Measurements from ENCODE around the gene C19orf67.

The C19orf67 gene

DNA sequence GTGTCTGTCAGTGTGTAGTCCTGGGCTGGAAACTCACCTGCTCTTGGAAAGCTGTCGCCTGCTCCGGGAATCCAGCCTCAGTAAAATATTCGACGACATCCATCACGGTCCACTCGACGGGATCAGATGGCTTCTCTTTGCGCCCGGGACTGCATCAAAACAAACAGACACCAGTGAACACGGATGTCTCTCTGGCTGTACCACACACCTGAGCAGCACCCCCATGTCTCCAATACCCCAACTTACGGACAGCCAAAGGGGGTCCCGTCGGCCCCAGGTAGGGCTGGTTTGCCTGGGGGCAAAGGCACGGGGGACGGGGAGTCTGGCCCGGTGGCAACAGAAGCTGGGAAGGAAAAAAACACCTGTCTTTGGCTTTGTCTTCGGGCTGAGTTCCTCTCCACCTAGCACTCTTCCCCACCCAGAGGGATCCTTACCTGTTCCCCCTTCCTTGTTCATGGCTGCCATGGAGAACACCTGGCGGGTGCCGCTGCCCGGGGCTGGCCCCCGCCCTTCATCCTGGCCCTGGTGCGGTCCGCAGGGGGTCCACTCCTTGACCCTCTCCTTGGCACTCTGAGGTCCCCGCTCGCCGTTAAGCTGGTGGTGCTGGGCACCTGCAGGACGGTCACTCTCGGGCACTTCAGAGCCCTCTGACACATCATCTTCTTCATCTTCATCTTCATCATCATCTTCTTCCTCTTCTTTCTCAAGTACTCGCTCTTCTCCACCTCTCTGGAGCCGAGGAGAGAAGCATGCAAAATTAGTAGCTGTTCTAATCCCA lies 3.2 kb upstream of the C19orf67 start:
- H3K79me2 ChIP-seq (ENCODE audit: low read length), result no peaks in the 10 kb centered on the region
- no peaks in the 10 kb centered on the region for H3K27me3 ChIP-seq (ENCODE audit: low read depth, low read length)
- H3K9ac ChIP-seq (ENCODE audit: low read length), result peak overlapping the region; percentile 53
- peak overlapping the region; percentile 88 for H3K4me3 ChIP-seq (ENCODE audit: low read length)
- H4K20me1 ChIP-seq (ENCODE audit: insufficient read depth, low read length), result no peaks in the 10 kb centered on the region
- H2AFZ ChIP-seq (ENCODE audit: low read depth, low read length), result 0 out of 2 replicates have a peak overlapping the region, but pooled peaks have one; percentile 36
- H3K4me2 ChIP-seq (ENCODE audit: low read length), result peak overlapping the region; percentile 86
- H3K27ac ChIP-seq (ENCODE audit: low read length), result no peak overlapping the region
- H3K4me1 ChIP-seq (ENCODE audit: low read length), result peaks cover 12% of the 10 kb centered on the region
- TF ChIP-seq EZH2phosphoT487 (IDR thresholded peaks at IDR 0.05; ENCODE audit: low read depth), result no peak
- TF ChIP-seq CTCF (IDR thresholded peaks at IDR 0.05; ENCODE audit: low read depth, low read length), result no peak
- H3K36me3 ChIP-seq (replicated peaks; ENCODE audit: low read depth, low read length), result peaks cover 23% of the 10 kb centered on the region
- H3K9me3 ChIP-seq (ENCODE audit: insufficient read depth, low read length), result peaks cover 7% of the 10 kb centered on the region; the same call in 1 of the 2 replicates

DNA sequence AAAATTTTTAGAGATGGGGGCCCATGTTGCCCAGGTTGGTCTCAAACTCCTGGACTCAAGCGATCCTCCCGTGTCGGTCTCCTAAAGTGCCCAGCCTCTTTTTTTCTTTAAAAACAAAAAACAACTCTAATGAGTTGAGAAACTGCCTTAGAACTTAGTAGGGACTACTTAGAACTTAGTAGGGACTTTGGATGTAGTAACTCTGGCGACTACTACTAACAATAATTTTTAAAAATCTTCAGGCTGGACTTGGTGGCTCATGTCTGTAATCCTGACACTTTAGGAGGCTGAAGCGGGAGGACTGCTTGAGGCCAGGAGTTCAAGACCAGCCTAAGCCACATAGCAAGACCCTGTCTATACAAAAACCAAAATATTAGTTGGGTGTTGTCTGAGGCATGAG lies 515 bp upstream of the C19orf67 start:
- Histone ChIP-seq H3K4me3 (ENCODE audit: low read length) (no peak overlapping the region), H3K4me1 (ENCODE audit: low read length) (peaks cover 15% of the 10 kb centered on the region), H3K4me2 (ENCODE audit: low read length) (no peak overlapping the region), H4K20me1 (ENCODE audit: insufficient read depth, low read length) (no peaks in the 10 kb centered on the region), H3K79me2 (ENCODE audit: low read length) (no peaks in the 10 kb centered on the region), H3K9me3 (ENCODE audit: insufficient read depth, low read length) (no peaks in the 10 kb centered on the region), H2AFZ (ENCODE audit: low read depth, low read length) (no peak overlapping the region), H3K36me3 (replicated peaks; ENCODE audit: low read depth, low read length) (peaks cover 16% of the 10 kb centered on the region), H3K27me3 (ENCODE audit: low read depth, low read length) (no peaks in the 10 kb centered on the region), H3K27ac (ENCODE audit: low read length) (no peak overlapping the region), H3K9ac (ENCODE audit: low read length) (no peak overlapping the region)
- TF ChIP-seq CTCF (IDR thresholded peaks at IDR 0.05; ENCODE audit: low read depth, low read length) (no peak), EZH2phosphoT487 (IDR thresholded peaks at IDR 0.05; ENCODE audit: low read depth) (no peak)

DNA sequence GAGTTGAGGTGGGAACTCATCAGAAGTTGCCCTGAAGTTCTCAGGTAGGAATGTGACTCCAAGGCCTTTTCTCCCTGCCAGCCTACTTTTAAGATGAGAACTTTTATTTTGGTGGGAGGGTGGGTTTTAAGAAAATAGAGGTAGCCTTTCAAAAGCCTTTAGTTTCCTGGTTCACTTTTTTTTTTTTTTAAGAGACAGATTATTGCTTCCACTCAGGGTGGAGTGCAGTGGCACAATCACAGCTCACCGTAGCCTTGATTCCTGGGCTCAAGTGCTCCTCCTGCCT lies 3.0 kb downstream of the C19orf67 start:
- Histone ChIP-seq H3K4me2 (ENCODE audit: low read length) (no peak overlapping the region; the same call in 1 of the 2 replicates), H3K36me3 (replicated peaks; ENCODE audit: low read depth, low read length) (peaks cover 3% of the 10 kb centered on the region), H3K9ac (ENCODE audit: low read length) (no peak overlapping the region), H3K27ac (ENCODE audit: low read length) (no peak overlapping the region), H3K9me3 (ENCODE audit: insufficient read depth, low read length) (no peaks in the 10 kb centered on the region), H3K79me2 (ENCODE audit: low read length) (no peaks in the 10 kb centered on the region), H3K27me3 (ENCODE audit: low read depth, low read length) (no peaks in the 10 kb centered on the region), H4K20me1 (ENCODE audit: insufficient read depth, low read length) (no peaks in the 10 kb centered on the region), H3K4me3 (ENCODE audit: low read length) (no peak overlapping the region), H3K4me1 (ENCODE audit: low read length) (peaks cover 14% of the 10 kb centered on the region), H2AFZ (ENCODE audit: low read depth, low read length) (no peak overlapping the region)
- TF ChIP-seq CTCF (IDR thresholded peaks at IDR 0.05; ENCODE audit: low read depth, low read length) (no peak), EZH2phosphoT487 (IDR thresholded peaks at IDR 0.05; ENCODE audit: low read depth) (no peak)

- no peaks in the 10 kb centered on the region for H3K27me3 ChIP-seq (ENCODE audit: low read depth, low read length)
- TF ChIP-seq EZH2phosphoT487 (IDR thresholded peaks at IDR 0.05; ENCODE audit: low read depth), result no peak
- TF ChIP-seq CTCF (IDR thresholded peaks at IDR 0.05; ENCODE audit: low read depth, low read length), result no peak
- H3K4me2 ChIP-seq (ENCODE audit: low read length), result peak overlapping the region; percentile 87
- peak overlapping the region; percentile 20 for H3K27ac ChIP-seq (ENCODE audit: low read length)
- H2AFZ ChIP-seq (ENCODE audit: low read depth, low read length), result peak overlapping the region; percentile 66; the same call in 1 of the 2 replicates
- H3K4me3 ChIP-seq (ENCODE audit: low read length), result peak overlapping the region; percentile 82
- H3K9ac ChIP-seq (ENCODE audit: low read length), result peak overlapping the region; percentile 76
- H3K9me3 ChIP-seq (ENCODE audit: insufficient read depth, low read length), result no peaks in the 10 kb centered on the region
- peaks cover 3% of the 10 kb centered on the region for H3K36me3 ChIP-seq (replicated peaks; ENCODE audit: low read depth, low read length)
- peaks cover 14% of the 10 kb centered on the region for H3K4me1 ChIP-seq (ENCODE audit: low read length)
- no peaks in the 10 kb centered on the region for H4K20me1 ChIP-seq (ENCODE audit: insufficient read depth, low read length)
- no peaks in the 10 kb centered on the region for H3K79me2 ChIP-seq (ENCODE audit: low read length)
Observed at GRCh38 chr19:14081797-14082674, 3.5 kb downstream of the C19orf67 start.

All from OCI-LY3 (cell line).